ENCODE data around the gene FBN2. TPM values are rescaled to one million over a fixed set of nuclear protein-coding genes. Genes with fewer than 3 reads are reported as not detected.

The FBN2 gene
- total RNA-seq, 1 experiment from 2014 or later = 0.42 TPM

- TF ChIP-seq CTCF (IDR thresholded peaks at IDR 0.05 in 2 of 3, conservative IDR thresholded peaks at IDR 0.05 in 1 of 3; ENCODE audit: borderline replicate concordance in 1 of 3, insufficient read depth in 1 of 3, low read depth in 2 of 3, low read length in 2 of 3) = no peak
- TF ChIP-seq EGR1 (IDR thresholded peaks at IDR 0.05; ENCODE audit: low read depth) = no peak
- TF ChIP-seq SRF (IDR thresholded peaks at IDR 0.05; ENCODE audit: low read depth) = no peak
- TF ChIP-seq POLR2A (IDR thresholded peaks at IDR 0.05; ENCODE audit: borderline replicate concordance, extremely low read depth, insufficient read depth, insufficient read length) = no peak
- TF ChIP-seq FOSL1 (IDR thresholded peaks at IDR 0.05; ENCODE audit: low read depth) = no peak
- TF ChIP-seq REST (IDR thresholded peaks at IDR 0.05; ENCODE audit: low read depth) = no peak
- no peak for TF ChIP-seq POLR2AphosphoS5 (IDR thresholded peaks at IDR 0.05; ENCODE audit: low read depth, low read length)
- TF ChIP-seq CEBPB (IDR thresholded peaks at IDR 0.05; ENCODE audit: low read depth) = no peak
- TF ChIP-seq SP1 (IDR thresholded peaks at IDR 0.05; ENCODE audit: low read depth) = no peak
Observed at GRCh38 chr5:128346038-128346437, 192.0 kb downstream of the FBN2 start (continued).

- no peak overlapping the region for H3K4me3 ChIP-seq (replicated peaks in 1 of 2; ENCODE audit: low read depth in 1 of 2, low read length in 2 of 2)
- H3K36me3 ChIP-seq (ENCODE audit: control insufficient read depth in 1 of 2, insufficient read depth in 2 of 2, low read length in 2 of 2) = no peaks in the 10 kb centered on the region
- TF ChIP-seq TCF7L2 (IDR thresholded peaks at IDR 0.05; ENCODE audit: borderline replicate concordance, extremely low read depth, insufficient read depth, insufficient read length) (no peak), SIN3A (IDR thresholded peaks at IDR 0.05; ENCODE audit: low read depth) (no peak), CBX3 (IDR thresholded peaks at IDR 0.05; ENCODE audit: low read depth) (no peak), FOSL1 (IDR thresholded peaks at IDR 0.05; ENCODE audit: low read depth) (no peak)
- no peak overlapping the region for H3K4me2 ChIP-seq (ENCODE audit: low read length)
- BruUV-seq (replicated peaks) = no TSS peak
- no peaks in the 10 kb centered on the region for H3K9me2 ChIP-seq (ENCODE audit: insufficient read depth)
- H2AFZ ChIP-seq (ENCODE audit: low read depth, low read length, poor library complexity, severe bottlenecking) = no peak overlapping the region
- H3K79me2 ChIP-seq (ENCODE audit: insufficient read depth, low read length) = no peaks in the 10 kb centered on the region
- H4K20me1 ChIP-seq (ENCODE audit: insufficient read depth) = no peaks in the 10 kb centered on the region
- intact Hi-C loops (cut with micrococcal nuclease) = no loop called here
- peaks cover 0 to 8% of the 10 kb centered on the region in 2 experiments; a peak in 1 of 4 replicates for H3K4me1 ChIP-seq (ENCODE audit: control insufficient read depth in 1 of 2, insufficient read depth in 2 of 2, low read length in 2 of 2)
- ChIA-PET POLR2A (no interaction called here), CTCF (no interaction called here), RAD21 (ENCODE audit: low non-redundant PET in 1 of 2, low total read pairs in 2 of 2, uncharacterized antibody in 2 of 2, unreplicated experiment in 2 of 2) (no interaction called here)
- H3K27me3 ChIP-seq (ENCODE audit: insufficient read depth, low read length) = no peaks in the 10 kb centered on the region
- no peak overlapping the region for H3K27ac ChIP-seq (ENCODE audit: low read depth, low read length)
- no peak for DNase-seq (ENCODE audit: low read depth, low spot score)
- no peak overlapping the region for H3K9ac ChIP-seq (ENCODE audit: low read length)
- no peak for ATAC-seq
- no peaks in the 10 kb centered on the region for H3K9me3 ChIP-seq (ENCODE audit: control insufficient read depth in 1 of 2, insufficient read depth in 1 of 2, low read depth in 1 of 2, low read length in 2 of 2)
Observed at GRCh38 chr5:128345247-128345646, 192.8 kb downstream of the FBN2 start.
